HepG2 (cell line): ENCODE measurements around the gene SNRNP25. TPM values are rescaled to one million over a fixed set of nuclear protein-coding genes. Genes with fewer than 3 reads are reported as not detected.
A peak's percentile ranks its signal among the peaks of the same experiment; 100 is the strongest.

ENCODE experiments used
- AGO2 ChIP-seq: fragments of 200-400 bp; formaldehyde crosslinking; optimal IDR thresholded peaks from 2 replicates; pipeline ENCODE3; 2017; ENCODE audit warnings: mild to moderate bottlenecking, low read depth, low read length, moderate library complexity
- AHDC1 ChIP-seq: sonication (generic); formaldehyde crosslinking; IDR thresholded peaks from 2 replicates; pipeline ENCODE4 v1.5.1; 2020; ENCODE audit warnings: mild to moderate bottlenecking, missing genetic modification reagents, borderline replicate concordance
- CHCHD3 ChIP-seq: sonication (generic); formaldehyde crosslinking; IDR thresholded peaks from 2 replicates; pipeline ENCODE4 v1.8.0; 2022; ENCODE audit warnings: mild to moderate bottlenecking, missing genetic modification reagents, moderate library complexity
- DMTF1 ChIP-seq: sonication (generic); formaldehyde crosslinking; IDR thresholded peaks from 2 replicates; pipeline ENCODE4 v1.4.0; 2020; ENCODE audit warnings: mild to moderate bottlenecking, missing genetic modification reagents
- ESRRA ChIP-seq: sonication (generic); formaldehyde crosslinking; IDR thresholded peaks from 2 replicates; pipeline ENCODE4 v1.5.1; 2020; ENCODE audit warnings: mild to moderate bottlenecking, low read depth, missing genetic modification reagents
- ISL2 ChIP-seq: sonication (generic); formaldehyde crosslinking; IDR thresholded peaks from 2 replicates; pipeline ENCODE4 v1.5.0; 2020; ENCODE audit warnings: missing genetic modification reagents
- NFKBIZ ChIP-seq: IDR thresholded peaks from 2 replicates; pipeline ENCODE4 v1.6.1; 2018; ENCODE audit warnings: missing genetic modification reagents, missing compliant biosample characterization
- NR2F2 ChIP-seq: IDR thresholded peaks from 2 replicates; pipeline ENCODE4 v1.6.1; 2012; ENCODE audit warnings: low read depth, inconsistent platforms, borderline replicate concordance
- REXO4 ChIP-seq: sonication (generic); formaldehyde crosslinking; IDR thresholded peaks from 2 replicates; pipeline ENCODE4 v1.8.0; 2022; ENCODE audit warnings: missing genetic modification reagents, mild to moderate bottlenecking, borderline replicate concordance
- TEF ChIP-seq: sonication (generic); formaldehyde crosslinking; IDR thresholded peaks from 2 replicates; pipeline ENCODE4 v1.5.0; 2020; ENCODE audit warnings: missing genetic modification reagents
- THAP9 ChIP-seq: sonication (generic); formaldehyde crosslinking; IDR thresholded peaks from 2 replicates; pipeline ENCODE4; 2020; ENCODE audit warnings: missing genetic modification reagents, mild to moderate bottlenecking, borderline replicate concordance
- ZNF343 ChIP-seq: sonication (generic); formaldehyde crosslinking; IDR thresholded peaks from 2 replicates; pipeline ENCODE4 v1.4.0; 2020; ENCODE audit warnings: mild to moderate bottlenecking, missing genetic modification reagents
- ZNF432 ChIP-seq: sonication (generic); formaldehyde crosslinking; IDR thresholded peaks from 2 replicates; pipeline ENCODE4 v1.5.0; 2020; ENCODE audit warnings: missing genetic modification reagents, mild to moderate bottlenecking, borderline replicate concordance
- ZNF766 ChIP-seq: sonication (generic); formaldehyde crosslinking; IDR thresholded peaks from 2 replicates; pipeline ENCODE4 v1.5.0; 2020; ENCODE audit warnings: missing genetic modification reagents, borderline replicate concordance
- ZNF768 ChIP-seq: sonication (generic); formaldehyde crosslinking; IDR thresholded peaks from 2 replicates; pipeline ENCODE4 v1.4.0; 2020; ENCODE audit warnings: missing genetic modification reagents
- ZNF83 ChIP-seq: sonication (generic); formaldehyde crosslinking; IDR thresholded peaks from 2 replicates; pipeline ENCODE4 v1.4.0; 2020; ENCODE audit warnings: missing genetic modification reagents, mild to moderate bottlenecking, borderline replicate concordance
- polyA plus RNA-seq, 8 experiments: library from polyadenylated mRNA; depleted of rRNA in 3 of 8; stranded (reverse) in 7 of 8; unstranded in 1 of 8; fragments of >200 nt; fragmentation: Illumina TruSeq in 4 of 8; extraction: Trizol in 4 of 8; gene quantifications; 2 replicates each; pipeline versions ENCODE4 v1.2.1 to v1.2.3, GENCODE V29; 2011 to 2016; ENCODE audit warnings: low read depth in 4 of 8, missing spikeins in 1 of 8, mixed read lengths in 1 of 8; ENCODE audit not compliant: insufficient read depth in 1 of 8
- total RNA-seq, 5 experiments: library from RNA; depleted of rRNA; stranded (reverse); fragments of >200 nt; fragmentation: Illumina TruSeq; extraction: Trizol; gene quantifications; 2 replicates each; pipeline ENCODE4 v1.2.3, GENCODE V29; 2016; ENCODE audit warnings: low read depth in 1 of 5

SNRNP25 gene
- total and polyA plus RNA-seq, 2 of the 13 experiments (the other 11 are each of a cell fraction or from before 2014, with no cell fraction given): 34.1 to 97.4 TPM

- TF ChIP-seq ISL2 (no peak), AHDC1 (CRISPR knock-in tag) (no peak), TEF (no peak), NFKBIZ (no peak), ZNF766 (CRISPR knock-in tag) (no peak), ZNF83 (CRISPR knock-in tag) (0 out of 2 replicates have a peak, but pooled peaks have one; percentile 30), AGO2 (no peak), ZNF432 (CRISPR knock-in tag) (no peak), ESRRA (CRISPR knock-in tag) (no peak), REXO4 (no peak), CHCHD3 (no peak), ZNF768 (peak; percentile 37; the same call in 1 of the 2 replicates), DMTF1 (no peak), THAP9 (CRISPR knock-in tag) (no peak), ZNF343 (CRISPR knock-in tag) (no peak), NR2F2 (no peak)
Observed at GRCh38 chr16:72561-73548, 19.2 kb downstream of the SNRNP25 start, which contains the start of gene RHBDF1 (continued).
